ENCODE measurements around the gene NFAM1.

The NFAM1 gene

GRCh38 chr22:42414021-42414420 is 18.2 kb downstream of the NFAM1 start:
- Histone ChIP-seq H3K9me2 (replicated peaks; ENCODE audit: control insufficient read depth, low read length) (no peaks in the 10 kb centered on the region), H3K4me3 (ENCODE audit: low read length) (no peak overlapping the region), H3K36me3 (ENCODE audit: control insufficient read depth, low read length) (no peaks in the 10 kb centered on the region), H3K79me2 (ENCODE audit: control insufficient read depth, low read length) (no peaks in the 10 kb centered on the region), H4K20me1 (ENCODE audit: control insufficient read depth, insufficient read depth, low read depth, low read length) (no peaks in the 10 kb centered on the region), H3K4me2 (ENCODE audit: low read length) (no peak overlapping the region), H3K27ac (ENCODE audit: low read depth, low read length) (no peak overlapping the region), H3F3A (ENCODE audit: control insufficient read depth, insufficient read depth) (no peaks in the 10 kb centered on the region), H3K27me3 (ENCODE audit: control insufficient read depth, low read length) (peaks cover 31% of the 10 kb centered on the region), H3K4me1 (ENCODE audit: control insufficient read depth, low read length) (peaks cover under 1% of the 10 kb centered on the region), H3K9me3 (ENCODE audit: control insufficient read depth, insufficient read depth, low read length) (no peaks in the 10 kb centered on the region)
- no peak for TF ChIP-seq EZH2phosphoT487 (IDR thresholded peaks at IDR 0.05; ENCODE audit: borderline replicate concordance, low read length)
- TF ChIP-seq, protein P1, sequence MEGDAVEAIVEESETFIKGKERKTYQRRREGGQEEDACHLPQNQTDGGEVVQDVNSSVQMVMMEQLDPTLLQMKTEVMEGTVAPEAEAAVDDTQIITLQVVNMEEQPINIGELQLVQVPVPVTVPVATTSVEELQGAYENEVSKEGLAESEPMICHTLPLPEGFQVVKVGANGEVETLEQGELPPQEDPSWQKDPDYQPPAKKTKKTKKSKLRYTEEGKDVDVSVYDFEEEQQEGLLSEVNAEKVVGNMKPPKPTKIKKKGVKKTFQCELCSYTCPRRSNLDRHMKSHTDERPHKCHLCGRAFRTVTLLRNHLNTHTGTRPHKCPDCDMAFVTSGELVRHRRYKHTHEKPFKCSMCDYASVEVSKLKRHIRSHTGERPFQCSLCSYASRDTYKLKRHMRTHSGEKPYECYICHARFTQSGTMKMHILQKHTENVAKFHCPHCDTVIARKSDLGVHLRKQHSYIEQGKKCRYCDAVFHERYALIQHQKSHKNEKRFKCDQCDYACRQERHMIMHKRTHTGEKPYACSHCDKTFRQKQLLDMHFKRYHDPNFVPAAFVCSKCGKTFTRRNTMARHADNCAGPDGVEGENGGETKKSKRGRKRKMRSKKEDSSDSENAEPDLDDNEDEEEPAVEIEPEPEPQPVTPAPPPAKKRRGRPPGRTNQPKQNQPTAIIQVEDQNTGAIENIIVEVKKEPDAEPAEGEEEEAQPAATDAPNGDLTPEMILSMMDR (IDR thresholded peaks at IDR 0.05; ENCODE audit: low read depth, low read length, poor library complexity, severe bottlenecking): no peak

DNA sequence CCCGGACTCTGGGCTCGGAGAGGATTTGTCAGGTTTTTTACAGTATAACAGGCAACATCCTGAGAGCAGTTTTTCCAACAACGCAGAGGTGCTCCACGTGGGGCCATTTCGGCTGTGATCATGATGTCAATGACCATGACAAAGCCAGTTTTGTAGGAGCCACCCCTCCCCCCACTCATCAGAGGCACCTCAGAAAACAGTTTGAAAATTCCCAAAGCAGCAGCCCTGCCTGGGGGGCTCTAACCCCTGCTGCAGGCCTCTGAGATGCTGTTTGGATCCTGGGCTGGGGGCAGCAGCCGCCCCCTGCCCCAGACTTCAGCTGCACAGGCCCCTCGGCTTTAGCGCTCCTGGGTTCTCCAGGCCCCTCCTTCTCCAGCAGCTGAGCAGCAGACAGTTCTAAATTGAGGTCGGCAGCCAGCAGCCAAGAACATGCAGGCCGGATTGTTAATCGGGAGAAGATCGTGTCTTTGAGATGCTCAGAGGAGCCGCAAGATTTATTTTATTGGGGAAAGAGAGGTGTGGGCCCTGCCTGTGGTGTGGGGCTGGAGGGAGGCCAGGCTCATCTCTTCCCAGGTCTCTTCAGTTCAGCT is 19.4 kb downstream of the NFAM1 start:
- Histone ChIP-seq H3F3A (ENCODE audit: control insufficient read depth, insufficient read depth) (no peaks in the 10 kb centered on the region), H3K4me2 (ENCODE audit: low read length) (no peak overlapping the region), H3K27me3 (ENCODE audit: control insufficient read depth, low read length) (peaks cover 22% of the 10 kb centered on the region), H3K4me3 (ENCODE audit: low read length) (no peak overlapping the region), H3K36me3 (ENCODE audit: control insufficient read depth, low read length) (no peaks in the 10 kb centered on the region), H3K9me2 (replicated peaks; ENCODE audit: control insufficient read depth, low read length) (no peaks in the 10 kb centered on the region), H3K4me1 (ENCODE audit: control insufficient read depth, low read length) (no peaks in the 10 kb centered on the region), H3K79me2 (ENCODE audit: control insufficient read depth, low read length) (no peaks in the 10 kb centered on the region), H3K9me3 (ENCODE audit: control insufficient read depth, insufficient read depth, low read length) (no peaks in the 10 kb centered on the region), H4K20me1 (ENCODE audit: control insufficient read depth, insufficient read depth, low read depth, low read length) (no peaks in the 10 kb centered on the region), H3K27ac (ENCODE audit: low read depth, low read length) (no peak overlapping the region)
- TF ChIP-seq, protein P1 (IDR thresholded peaks at IDR 0.05; ENCODE audit: low read depth, low read length, poor library complexity, severe bottlenecking): no peak
- TF ChIP-seq EZH2phosphoT487 (IDR thresholded peaks at IDR 0.05; ENCODE audit: borderline replicate concordance, low read length): no peak

DNA sequence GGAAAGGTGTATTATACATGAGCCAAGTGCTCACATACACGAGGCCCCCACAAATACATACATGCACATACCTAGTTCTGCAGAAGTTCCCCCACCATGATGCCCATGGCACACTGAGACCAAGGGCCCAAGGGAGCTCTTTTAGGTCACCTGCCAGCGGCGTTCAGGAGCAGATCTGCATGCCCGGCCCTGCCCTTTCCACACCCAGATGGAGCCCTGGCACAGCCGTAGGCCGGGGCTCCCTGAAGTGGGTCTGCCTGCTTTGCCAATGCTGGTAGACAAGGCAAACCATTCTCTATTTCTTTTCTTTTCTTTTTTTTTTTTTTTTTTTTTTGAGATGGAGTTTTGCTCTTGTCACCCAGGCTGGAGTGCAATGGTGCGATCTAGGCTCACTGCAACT is 21.5 kb downstream of the NFAM1 start:
- H3K4me2 ChIP-seq (ENCODE audit: low read length): no peak overlapping the region
- H3K27me3 ChIP-seq (ENCODE audit: control insufficient read depth, low read length): peaks cover 16% of the 10 kb centered on the region; the same call in 1 of the 2 replicates
- no peaks in the 10 kb centered on the region for H3K79me2 ChIP-seq (ENCODE audit: control insufficient read depth, low read length)
- H4K20me1 ChIP-seq (ENCODE audit: control insufficient read depth, insufficient read depth, low read depth, low read length): no peaks in the 10 kb centered on the region
- H3K4me1 ChIP-seq (ENCODE audit: control insufficient read depth, low read length): no peaks in the 10 kb centered on the region
- no peak overlapping the region for H3K27ac ChIP-seq (ENCODE audit: low read depth, low read length)
- H3K9me3 ChIP-seq (ENCODE audit: control insufficient read depth, insufficient read depth, low read length): no peaks in the 10 kb centered on the region
- no peak for TF ChIP-seq EZH2phosphoT487 (IDR thresholded peaks at IDR 0.05; ENCODE audit: borderline replicate concordance, low read length)
- TF ChIP-seq, protein P1 (IDR thresholded peaks at IDR 0.05; ENCODE audit: low read depth, low read length, poor library complexity, severe bottlenecking): no peak
- no peaks in the 10 kb centered on the region for H3K9me2 ChIP-seq (replicated peaks; ENCODE audit: control insufficient read depth, low read length)
- no peak overlapping the region for H3K4me3 ChIP-seq (ENCODE audit: low read length)
- no peaks in the 10 kb centered on the region for H3F3A ChIP-seq (ENCODE audit: control insufficient read depth, insufficient read depth)
- no peaks in the 10 kb centered on the region for H3K36me3 ChIP-seq (ENCODE audit: control insufficient read depth, low read length)

Data from DOHH2 (cell line).